Neural cell (in vitro differentiated cells): ENCODE measurements around the gene RHOBTB1. TPM values are rescaled to one million over a fixed set of nuclear protein-coding genes. Genes with fewer than 3 reads are reported as not detected.
"Not testable (repeated sequence)": the region's sequence is repeated elsewhere in the genome, so short reads cannot be mapped to it uniquely, and the experiment has no call there.

Experiments used
- H2AFZ ChIP-seq: fragments of 200-600, 300-800 bp; sonication (generic), shearing (Covaris generic); 2 replicates; pipeline ENCODE4 v1.6.0; 2014; ENCODE audit warnings: low read depth, mild to moderate bottlenecking, antibody characterized with exemption, low read length, moderate library complexity
- H3F3A ChIP-seq: fragments of 200-600 bp; shearing (Covaris generic); 2 replicates; pipeline ENCODE4 v1.6.1; 2016; ENCODE audit warnings: mild to moderate bottlenecking, moderate library complexity, mixed read lengths, antibody characterized with exemption, low read length; ENCODE audit not compliant: insufficient read depth, poor library complexity, severe bottlenecking
- H3K27ac ChIP-seq: fragments of 200-600, 300-800 bp; sonication (generic), shearing (Covaris generic); 2 replicates; pipeline ENCODE4 v1.5.1; 2014; ENCODE audit warnings: mild to moderate bottlenecking, low read length, moderate library complexity
- H3K27me3 ChIP-seq: fragments of 300-800, 200-600 bp; sonication (generic), shearing (Covaris generic); 2 replicates; pipeline ENCODE4 v1.6.0; 2014; ENCODE audit warnings: mild to moderate bottlenecking, low read depth, low read length, moderate library complexity; ENCODE audit not compliant: insufficient read depth
- H3K36me3 ChIP-seq: fragments of 300-800, 200-600 bp; sonication (generic), shearing (Covaris generic); 2 replicates; pipeline ENCODE4 v1.5.1; 2014; ENCODE audit warnings: mild to moderate bottlenecking, antibody characterized with exemption, low read length, moderate library complexity; ENCODE audit not compliant: insufficient read depth
- H3K4me2 ChIP-seq: fragments of 300-800, 200-600 bp; sonication (generic), shearing (Covaris generic); 2 replicates; pipeline ENCODE4 v1.6.0; 2014; ENCODE audit warnings: mild to moderate bottlenecking, low read length
- H3K4me3 ChIP-seq: fragments of 300-800, 200-600 bp; sonication (generic), shearing (Covaris generic); 2 replicates; pipeline ENCODE4 v1.5.1; 2014; ENCODE audit warnings: mild to moderate bottlenecking, low read length, moderate library complexity
- H3K79me2 ChIP-seq: fragments of 200-600 bp; shearing (Covaris generic); replicated peaks from 2 replicates; pipeline ENCODE4 v1.6.0; 2014; ENCODE audit warnings: mild to moderate bottlenecking, low read length, moderate library complexity; ENCODE audit not compliant: insufficient read depth
- H3K9ac ChIP-seq: fragments of 300-800, 200-600 bp; sonication (generic), shearing (Covaris generic); 2 replicates; pipeline ENCODE4 v1.6.1; 2016; ENCODE audit warnings: mild to moderate bottlenecking, low read length, mixed read lengths
- H3K9me2 ChIP-seq: fragments of 200-600 bp; shearing (Covaris generic); 2 replicates; pipeline ENCODE4 v1.6.1; 2016; ENCODE audit warnings: mild to moderate bottlenecking, low read length, mixed read lengths; ENCODE audit not compliant: insufficient read depth
- H3K9me3 ChIP-seq: fragments of 200-600, 300-800 bp; sonication (generic), shearing (Covaris generic); 2 replicates; pipeline ENCODE4 v1.6.1; 2016; ENCODE audit warnings: mild to moderate bottlenecking, mixed run types, low read length, moderate library complexity, mixed read lengths
- H4K20me1 ChIP-seq: fragments of 200-600 bp; shearing (Covaris generic); 2 replicates; pipeline ENCODE4 v1.6.1; 2016; ENCODE audit warnings: mild to moderate bottlenecking, mixed run types; ENCODE audit not compliant: insufficient read depth
- EP300 ChIP-seq: fragments of 450-650 bp; conservative IDR thresholded peaks from 2 replicates; pipeline ENCODE4 v1.6.1; 2014; ENCODE audit warnings: antibody characterized with exemption, mild to moderate bottlenecking, moderate library complexity; ENCODE audit not compliant: poor library complexity, severe bottlenecking
- MXI1 ChIP-seq: fragments of 450-650 bp; conservative IDR thresholded peaks from 2 replicates; pipeline ENCODE4 v1.6.1; 2014; ENCODE audit warnings: antibody characterized with exemption, mild to moderate bottlenecking; ENCODE audit not compliant: poor library complexity, severe bottlenecking
- POLR2AphosphoS5 ChIP-seq: IDR thresholded peaks from 2 replicates; pipeline ENCODE4 v1.6.1; 2012
- REST ChIP-seq: IDR thresholded peaks from 2 replicates; pipeline ENCODE4 v1.6.1; 2012; ENCODE audit warnings: borderline replicate concordance
- SMC3 ChIP-seq: fragments of 450-650 bp; conservative IDR thresholded peaks from 2 replicates; pipeline ENCODE4 v1.6.1; 2014; ENCODE audit warnings: antibody characterized with exemption, mild to moderate bottlenecking, moderate library complexity; ENCODE audit not compliant: poor library complexity
- polyA plus RNA-seq: library from polyadenylated mRNA; depleted of rRNA; stranded (reverse); fragments of >200 nt; gene quantifications from 2 replicates; pipeline ENCODE4 v1.2.3, GENCODE V29; 2014
- TF ChIP-seq, protein P1 (sequence below): fragments of 450-650 bp; IDR thresholded peaks from 2 replicates; pipeline ENCODE4 v1.5.1; 2014; ENCODE audit warnings: antibody characterized with exemption, mild to moderate bottlenecking, moderate library complexity; ENCODE audit not compliant: poor library complexity, severe bottlenecking

Gene RHOBTB1
- polyA plus RNA-seq, 1 donor from 2014 or later: 10.5 TPM

GRCh38 chr10:60907236-60907635 is 36.7 kb downstream of the RHOBTB1 start:
- TF ChIP-seq REST: no peak
- H3K27ac ChIP-seq: no peak overlapping the region

DNA sequence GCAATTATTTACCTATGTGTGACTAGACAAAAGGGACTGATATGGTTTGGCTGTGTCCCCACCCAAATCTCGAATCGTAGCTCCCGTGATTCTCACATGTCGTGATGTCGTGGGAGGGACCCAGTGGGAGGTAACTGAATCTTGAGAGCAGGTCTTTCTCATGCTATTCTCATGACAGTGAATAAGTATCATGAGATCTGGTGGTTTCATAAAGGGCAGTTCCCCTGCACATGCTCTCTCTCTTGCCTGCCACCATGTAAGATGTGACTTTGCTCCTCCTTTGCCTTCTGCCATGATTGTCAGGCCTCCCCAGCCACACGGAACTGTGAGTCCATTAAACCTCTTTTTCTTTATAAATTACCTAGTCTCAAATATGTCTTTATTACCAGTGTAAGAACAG is 37.2 kb downstream of the RHOBTB1 start:
- not testable (repeated sequence) for H3K9me2 ChIP-seq, H3K36me3 ChIP-seq

More at GRCh38 chr10:60907236-60907635, 36.7 kb downstream of the RHOBTB1 start:
- Histone ChIP-seq H3K27me3 (no peaks in the 10 kb centered on the region), H3K79me2 (no peaks in the 10 kb centered on the region), H3K4me3 (no peak overlapping the region), H3F3A (no peaks in the 10 kb centered on the region), H3K9me2 (no peaks in the 10 kb centered on the region), H3K36me3 (no peaks in the 10 kb centered on the region), H3K4me2 (no peak overlapping the region), H4K20me1 (no peaks in the 10 kb centered on the region), H2AFZ (no peak overlapping the region), H3K9me3 (no peaks in the 10 kb centered on the region), H3K9ac (no peak overlapping the region)

GRCh38 chr10:60906411-60906810 is 37.6 kb downstream of the RHOBTB1 start:
- Histone ChIP-seq H3K79me2 (no peaks in the 10 kb centered on the region), H3K4me2 (no peak overlapping the region), H4K20me1 (no peaks in the 10 kb centered on the region), H3K9ac (no peak overlapping the region), H3K27me3 (no peaks in the 10 kb centered on the region), H3K9me2 (no peaks in the 10 kb centered on the region), H3K9me3 (no peaks in the 10 kb centered on the region), H3K36me3 (no peaks in the 10 kb centered on the region), H3K4me3 (no peak overlapping the region), H3K27ac (no peak overlapping the region), H3F3A (no peaks in the 10 kb centered on the region), H2AFZ (no peak overlapping the region)
- TF ChIP-seq, protein P1, sequence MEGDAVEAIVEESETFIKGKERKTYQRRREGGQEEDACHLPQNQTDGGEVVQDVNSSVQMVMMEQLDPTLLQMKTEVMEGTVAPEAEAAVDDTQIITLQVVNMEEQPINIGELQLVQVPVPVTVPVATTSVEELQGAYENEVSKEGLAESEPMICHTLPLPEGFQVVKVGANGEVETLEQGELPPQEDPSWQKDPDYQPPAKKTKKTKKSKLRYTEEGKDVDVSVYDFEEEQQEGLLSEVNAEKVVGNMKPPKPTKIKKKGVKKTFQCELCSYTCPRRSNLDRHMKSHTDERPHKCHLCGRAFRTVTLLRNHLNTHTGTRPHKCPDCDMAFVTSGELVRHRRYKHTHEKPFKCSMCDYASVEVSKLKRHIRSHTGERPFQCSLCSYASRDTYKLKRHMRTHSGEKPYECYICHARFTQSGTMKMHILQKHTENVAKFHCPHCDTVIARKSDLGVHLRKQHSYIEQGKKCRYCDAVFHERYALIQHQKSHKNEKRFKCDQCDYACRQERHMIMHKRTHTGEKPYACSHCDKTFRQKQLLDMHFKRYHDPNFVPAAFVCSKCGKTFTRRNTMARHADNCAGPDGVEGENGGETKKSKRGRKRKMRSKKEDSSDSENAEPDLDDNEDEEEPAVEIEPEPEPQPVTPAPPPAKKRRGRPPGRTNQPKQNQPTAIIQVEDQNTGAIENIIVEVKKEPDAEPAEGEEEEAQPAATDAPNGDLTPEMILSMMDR: no peak
- no peak for TF ChIP-seq SMC3
- no peak for TF ChIP-seq MXI1
- no peak for TF ChIP-seq EP300
- no peak for TF ChIP-seq POLR2AphosphoS5

More for the DNA sequence above, 37.2 kb downstream of the RHOBTB1 start:
- not testable (repeated sequence) for H3K27ac ChIP-seq, H3F3A ChIP-seq, H3K9ac ChIP-seq, H3K27me3 ChIP-seq, H4K20me1 ChIP-seq, H3K79me2 ChIP-seq, H3K9me3 ChIP-seq, H2AFZ ChIP-seq, H3K4me2 ChIP-seq, H3K4me3 ChIP-seq
